CD4-positive, alpha-beta memory T cell (primary cell): Measurements from ENCODE around the gene ALDH8A1. TPM values are rescaled to one million over a fixed set of nuclear protein-coding genes. Genes with fewer than 3 reads are reported as not detected.

ENCODE experiments used
- CTCF ChIA-PET: fragments of 350-600 bp; sonication (Branson Sonifier 250); formaldehyde crosslinking; loops from one replicate; lab custom pipeline; 2021; ENCODE audit warnings: inconsistent platforms; ENCODE audit not compliant: partially characterized antibody; lab: Charles Lee
- POLR2A ChIA-PET: fragments of 350-600 bp; sonication (Branson Sonifier 250); formaldehyde crosslinking; loops from one replicate; lab custom pipeline; 2021; ENCODE audit not compliant: partially characterized antibody; lab: Charles Lee
- DNase-seq, 5 donors: peaks; one replicate each; pipeline versions ENCODE4 v3.0.0 to v3.0.0-alpha.2; 2020 to 2022; ENCODE audit warnings: mixed read lengths in 1 of 5
- H3K27ac ChIP-seq: one replicate; pipeline ENCODE4 v1.7.0; 2013; ENCODE audit warnings: low read depth, low read length
- H3K27me3 ChIP-seq: 2 replicates; pipeline ENCODE4 v1.7.0; 2013; ENCODE audit warnings: mild to moderate bottlenecking, low read length, moderate library complexity; ENCODE audit not compliant: insufficient read depth
- H3K36me3 ChIP-seq: 2 replicates; pipeline ENCODE4 v1.7.0; 2013; ENCODE audit warnings: mild to moderate bottlenecking, low read length, moderate library complexity; ENCODE audit not compliant: insufficient read depth
- H3K4me1 ChIP-seq: 2 replicates; pipeline ENCODE4 v1.7.0; 2013; ENCODE audit warnings: mild to moderate bottlenecking, low read length, moderate library complexity; ENCODE audit not compliant: insufficient read depth
- H3K4me3 ChIP-seq, 2 donors: one replicate each; pipeline ENCODE4 v1.7.0; 2013; ENCODE audit warnings: low read length in 2 of 2, mild to moderate bottlenecking in 1 of 2
- H3K9me3 ChIP-seq, 2 donors: one replicate each; pipeline ENCODE4 v1.7.0; 2013; ENCODE audit warnings: low read length in 2 of 2, control low read depth in 1 of 2; ENCODE audit not compliant: control insufficient read depth in 1 of 2
- H3K27ac Mint-ChIP-seq, 7 donors: one replicate each; pipeline ENCODE4 v1.8.0; 2020 to 2021; ENCODE audit warnings: mixed read lengths in 7 of 7, mild to moderate bottlenecking in 6 of 7, inconsistent platforms in 3 of 7, moderate library complexity in 3 of 7
- H3K27me3 Mint-ChIP-seq, 2 donors: one replicate each; pipeline ENCODE4 v1.8.0; 2020 to 2021; ENCODE audit warnings: mixed read lengths in 2 of 2
- H3K36me3 Mint-ChIP-seq, 2 donors: one replicate each; pipeline ENCODE4 v1.8.0; 2020 to 2021; ENCODE audit warnings: mixed read lengths in 2 of 2, inconsistent platforms in 1 of 2, mild to moderate bottlenecking in 1 of 2
- H3K4me1 Mint-ChIP-seq, 4 donors: one replicate each; pipeline ENCODE4 v1.8.0; 2020 to 2021; ENCODE audit warnings: mixed read lengths in 4 of 4, mild to moderate bottlenecking in 1 of 4
- H3K4me3 Mint-ChIP-seq, 8 donors: one replicate each; pipeline ENCODE4 v1.8.0; 2020 to 2021; ENCODE audit warnings: mixed read lengths in 8 of 8, mild to moderate bottlenecking in 7 of 8, moderate library complexity in 6 of 8, inconsistent platforms in 3 of 8
- H3K9me3 Mint-ChIP-seq, 8 donors: one replicate each; pipeline ENCODE4 v1.8.0; 2020 to 2021; ENCODE audit warnings: mixed read lengths in 8 of 8, mild to moderate bottlenecking in 5 of 8, inconsistent platforms in 3 of 8, moderate library complexity in 1 of 8
- intact Hi-C: fragments of 100-400 bp; cut with micrococcal nuclease; formaldehyde crosslinking; loops from one replicate; pipeline ENCODE4 v1.15.1; 2023
- polyA plus RNA-seq, 2 donors: library from polyadenylated mRNA; unstranded; fragments of 300-500 nt; fragmentation: Illumina TruSeq; gene quantifications; one replicate each; pipeline ENCODE4 v1.2.3, GENCODE V29; 2021
- total RNA-seq, 2 experiments: library from RNA; stranded (reverse); gene quantifications; one replicate each; pipeline ENCODE4 v1.2.3, GENCODE V29; 2021

Gene ALDH8A1
- total and polyA plus RNA-seq, 4 experiments from 2014 or later: 2.2 TPM; not detected in 2

GRCh38 chr6:134984821-134985220, 34.9 kb upstream of the ALDH8A1 start:
- CTCF ChIA-PET: no interaction called here

GRCh38 chr6:134983823-134984222, 33.9 kb upstream of the ALDH8A1 start:
- H3K27ac Mint-ChIP-seq: peak overlapping the region in 1 of 7 donors; percentile 33
- H3K4me3 Mint-ChIP-seq: no peak overlapping the region
- peaks cover 43 to 49% of the 10 kb centered on the region in 2 donors for H3K36me3 Mint-ChIP-seq
- Histone ChIP-seq H3K4me3 (no peak overlapping the region), H3K27ac (no peak overlapping the region), H3K4me1 (peaks cover 5% of the 10 kb centered on the region), H3K27me3 (no peaks in the 10 kb centered on the region), H3K9me3 (no peaks in the 10 kb centered on the region), H3K36me3 (peaks cover 14% of the 10 kb centered on the region)
- no peaks in the 10 kb centered on the region for H3K9me3 Mint-ChIP-seq
- intact Hi-C loops: no loop called here
- POLR2A ChIA-PET: no interaction called here
- peaks cover 15 to 29% (median 20%) of the 10 kb centered on the region in 4 donors for H3K4me1 Mint-ChIP-seq
- no peak for DNase-seq
- CTCF ChIA-PET: no interaction called here
- H3K27me3 Mint-ChIP-seq: no peaks in the 10 kb centered on the region

More at GRCh38 chr6:134984821-134985220, 34.9 kb upstream of the ALDH8A1 start:
- no peaks in the 10 kb centered on the region for H3K9me3 ChIP-seq
- Mint-ChIP-seq H3K27me3 (no peaks in the 10 kb centered on the region), H3K36me3 (peaks cover 42 to 50% of the 10 kb centered on the region in 2 donors), H3K27ac (peak overlapping the region in 5 of 7 donors; percentile 5 to 49 (median 15)), H3K9me3 (no peaks in the 10 kb centered on the region), H3K4me3 (no peak overlapping the region), H3K4me1 (peaks cover 11 to 22% (median 16%) of the 10 kb centered on the region in 4 donors)
- DNase-seq: no peak
- no peaks in the 10 kb centered on the region for H3K27me3 ChIP-seq
- H3K4me1 ChIP-seq: peaks cover 5% of the 10 kb centered on the region
- intact Hi-C loops: no loop called here
- POLR2A ChIA-PET: no interaction called here
- H3K4me3 ChIP-seq: no peak overlapping the region
- no peak overlapping the region for H3K27ac ChIP-seq
- peaks cover 20% of the 10 kb centered on the region for H3K36me3 ChIP-seq

GRCh38 chr6:134982161-134982560, 32.3 kb upstream of the ALDH8A1 start:
- Mint-ChIP-seq H3K27me3 (no peaks in the 10 kb centered on the region), H3K4me3 (no peak overlapping the region), H3K9me3 (no peaks in the 10 kb centered on the region), H3K4me1 (peaks cover 15 to 29% (median 21%) of the 10 kb centered on the region in 4 donors), H3K27ac (no peak overlapping the region), H3K36me3 (peaks cover 44 to 51% of the 10 kb centered on the region in 2 donors)
- ChIA-PET CTCF (interaction anchor here (0.6 kb wide), 1 partner anchor 162 kb away, joined by 3 read pairs; no protein-coding TSS in a partner anchor), POLR2A (no interaction called here)
- H3K9me3 ChIP-seq: no peaks in the 10 kb centered on the region
- H3K27me3 ChIP-seq: no peaks in the 10 kb centered on the region
- no peak overlapping the region for H3K4me3 ChIP-seq
- peaks cover 5% of the 10 kb centered on the region for H3K4me1 ChIP-seq
- DNase-seq: no peak
- no peak overlapping the region for H3K27ac ChIP-seq
- intact Hi-C loops: no loop called here
- H3K36me3 ChIP-seq: peaks cover 10% of the 10 kb centered on the region

- Histone ChIP-seq H3K4me3 (no peak overlapping the region), H3K27me3 (no peaks in the 10 kb centered on the region), H3K4me1 (peaks cover 5% of the 10 kb centered on the region), H3K9me3 (no peaks in the 10 kb centered on the region), H3K36me3 (peaks cover 16% of the 10 kb centered on the region), H3K27ac (no peak overlapping the region)
- no peak overlapping the region for H3K4me3 Mint-ChIP-seq
- peaks cover 15 to 29% (median 22%) of the 10 kb centered on the region in 4 donors for H3K4me1 Mint-ChIP-seq
- H3K9me3 Mint-ChIP-seq: no peaks in the 10 kb centered on the region
- H3K27ac Mint-ChIP-seq: no peak overlapping the region
- no peaks in the 10 kb centered on the region for H3K27me3 Mint-ChIP-seq
- peaks cover 53 to 57% of the 10 kb centered on the region in 2 donors for H3K36me3 Mint-ChIP-seq
- ChIA-PET POLR2A (no interaction called here), CTCF (no interaction called here)
- intact Hi-C loops: no loop called here
- no peak for DNase-seq
These were observed 30.9 kb upstream of the ALDH8A1 start for GRCh38 chr6:134980846-134981245.

DNA sequence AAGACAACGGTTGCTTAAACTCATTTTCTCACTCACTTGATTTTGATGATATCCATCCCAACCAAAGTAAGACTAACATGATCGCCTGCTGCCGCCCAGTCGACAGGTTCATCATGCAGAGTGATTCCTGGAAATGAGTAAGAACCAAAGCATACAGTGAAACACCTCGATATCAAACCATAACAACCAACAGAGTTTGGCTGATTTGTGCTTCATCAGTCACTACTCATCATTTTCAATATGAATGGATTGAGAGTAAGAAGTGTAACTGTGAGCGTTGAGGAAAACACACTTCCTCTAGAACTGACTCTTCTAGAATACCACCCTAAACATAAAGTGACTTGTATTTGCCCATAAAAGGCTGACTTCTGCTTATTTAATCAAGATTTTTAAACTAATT, 29.2 kb upstream of the ALDH8A1 start:
- DNase-seq: no peak

DNA sequence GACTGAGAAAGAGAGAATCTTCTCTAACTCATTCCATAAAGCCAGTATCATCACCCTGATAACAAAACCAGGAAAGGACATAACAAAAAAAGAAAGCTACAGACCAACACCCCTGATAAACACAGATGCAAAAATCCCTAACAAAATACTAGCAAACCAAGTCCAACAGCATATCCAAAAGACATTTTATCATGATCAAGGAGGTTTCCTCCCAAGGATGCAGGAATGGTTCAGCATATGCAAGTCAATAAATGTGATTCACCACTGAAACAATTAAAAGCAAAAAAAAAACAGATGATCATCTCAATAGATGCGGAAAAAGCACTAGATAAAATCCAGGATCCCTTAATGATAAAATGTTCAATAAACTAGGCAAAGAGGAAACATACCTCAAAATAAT, 24.5 kb upstream of the ALDH8A1 start:
- ChIA-PET CTCF (interaction anchor here (1.1 kb wide), 1 partner anchor 34 kb away, joined by 3 read pairs; no protein-coding TSS in a partner anchor), POLR2A (no interaction called here)

More for the DNA sequence above, 29.2 kb upstream of the ALDH8A1 start:
- no peaks in the 10 kb centered on the region for H3K27me3 ChIP-seq
- ChIA-PET POLR2A (no interaction called here), CTCF (no interaction called here)
- no peaks in the 10 kb centered on the region for H3K9me3 ChIP-seq
- Mint-ChIP-seq H3K27me3 (no peaks in the 10 kb centered on the region), H3K4me3 (no peak overlapping the region), H3K9me3 (no peaks in the 10 kb centered on the region), H3K27ac (peak overlapping the region in 2 of 7 donors; percentile 13 to 22), H3K36me3 (peaks cover 59 to 65% of the 10 kb centered on the region in 2 donors), H3K4me1 (peaks cover 15 to 23% (median 21%) of the 10 kb centered on the region in 4 donors)
- no peak overlapping the region for H3K4me3 ChIP-seq
- H3K4me1 ChIP-seq: peaks cover 5% of the 10 kb centered on the region
- H3K27ac ChIP-seq: no peak overlapping the region
- intact Hi-C loops: no loop called here
- H3K36me3 ChIP-seq: peaks cover 11% of the 10 kb centered on the region

DNA sequence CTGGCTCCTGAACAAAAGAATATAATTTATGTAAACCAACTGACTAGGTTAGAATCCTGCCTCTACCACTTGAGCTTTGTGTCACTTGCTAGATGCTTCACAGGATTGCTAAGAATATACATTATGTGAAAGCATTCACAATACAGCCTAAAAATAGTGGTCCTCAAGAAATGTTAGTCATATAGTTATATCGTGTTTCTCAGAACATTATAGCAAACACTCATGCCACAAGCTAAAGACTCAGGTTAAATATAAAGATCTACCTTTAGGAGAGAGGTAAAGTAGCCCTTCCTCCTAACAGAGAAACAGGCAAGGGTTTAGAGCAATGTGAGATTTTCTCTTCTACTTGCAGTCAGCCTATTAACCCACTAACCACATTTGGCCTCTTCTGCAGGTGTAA, 17.8 kb upstream of the ALDH8A1 start:
- Histone ChIP-seq H3K27me3 (no peaks in the 10 kb centered on the region), H3K4me3 (no peak overlapping the region), H3K27ac (no peak overlapping the region), H3K9me3 (no peaks in the 10 kb centered on the region), H3K36me3 (peaks cover 11% of the 10 kb centered on the region), H3K4me1 (no peaks in the 10 kb centered on the region)
- no peak for DNase-seq
- Mint-ChIP-seq H3K9me3 (no peaks in the 10 kb centered on the region), H3K4me3 (no peak overlapping the region), H3K4me1 (no peaks in the 10 kb centered on the region), H3K27ac (no peak overlapping the region), H3K27me3 (no peaks in the 10 kb centered on the region), H3K36me3 (peaks cover 54 to 65% of the 10 kb centered on the region in 2 donors)
- intact Hi-C loops: no loop called here
- CTCF ChIA-PET: interaction anchor here (3.3 kb wide), 1 partner anchor 27 kb away, joined by 12 read pairs; no protein-coding TSS in a partner anchor
- POLR2A ChIA-PET: no interaction called here

More for the DNA sequence above, 24.5 kb upstream of the ALDH8A1 start:
- no peaks in the 10 kb centered on the region for H3K27me3 ChIP-seq
- Mint-ChIP-seq H3K4me3 (no peak overlapping the region), H3K27ac (no peak overlapping the region), H3K4me1 (peaks cover 4 to 10% (median 6%) of the 10 kb centered on the region in 4 donors), H3K36me3 (peaks cover 64 to 67% of the 10 kb centered on the region in 2 donors), H3K27me3 (no peaks in the 10 kb centered on the region), H3K9me3 (no peaks in the 10 kb centered on the region)
- no peaks in the 10 kb centered on the region for H3K4me1 ChIP-seq
- peaks cover 5% of the 10 kb centered on the region for H3K36me3 ChIP-seq
- DNase-seq: no peak
- H3K9me3 ChIP-seq: no peaks in the 10 kb centered on the region
- H3K4me3 ChIP-seq: no peak overlapping the region
- intact Hi-C loops: no loop called here
- no peak overlapping the region for H3K27ac ChIP-seq
